Measurements from ENCODE around the gene DHX8.

DHX8 gene

GRCh38 chr17:43556292-43556691 is 72.5 kb downstream of the DHX8 start:
- Histone ChIP-seq H3K9me3 (ENCODE audit: control insufficient read depth, low read depth, low read length) (no peaks in the 10 kb centered on the region), H3K27me3 (ENCODE audit: control insufficient read depth, insufficient read depth, low read length) (no peaks in the 10 kb centered on the region), H3K4me3 (ENCODE audit: low read length) (no peak overlapping the region), H3K36me3 (ENCODE audit: control insufficient read depth, low read depth, low read length) (no peaks in the 10 kb centered on the region), H3K9ac (ENCODE audit: low read length) (no peak overlapping the region), H3K4me1 (ENCODE audit: control insufficient read depth, low read depth, low read length) (peaks cover 23% of the 10 kb centered on the region), H3K27ac (ENCODE audit: low read length) (no peak overlapping the region)

- Histone ChIP-seq H3K4me3 (ENCODE audit: low read length) (no peak overlapping the region), H3K9me3 (ENCODE audit: control insufficient read depth, low read depth, low read length) (no peaks in the 10 kb centered on the region), H3K9ac (ENCODE audit: low read length) (no peak overlapping the region), H3K27me3 (ENCODE audit: control insufficient read depth, insufficient read depth, low read length) (peaks cover 8% of the 10 kb centered on the region), H3K27ac (ENCODE audit: low read length) (no peak overlapping the region), H3K36me3 (ENCODE audit: control insufficient read depth, low read depth, low read length) (no peaks in the 10 kb centered on the region), H3K4me1 (ENCODE audit: control insufficient read depth, low read depth, low read length) (peaks cover 34% of the 10 kb centered on the region)
These were observed 75.0 kb downstream of the DHX8 start for GRCh38 chr17:43558805-43559160.

GRCh38 chr17:43559161-43559816 is 75.5 kb downstream of the DHX8 start:
- no peaks in the 10 kb centered on the region for H3K36me3 ChIP-seq (ENCODE audit: control insufficient read depth, low read depth, low read length)
- H3K9ac ChIP-seq (ENCODE audit: low read length): no peak overlapping the region
- no peak overlapping the region for H3K4me3 ChIP-seq (ENCODE audit: low read length)
- H3K27ac ChIP-seq (ENCODE audit: low read length): no peak overlapping the region
- H3K9me3 ChIP-seq (ENCODE audit: control insufficient read depth, low read depth, low read length): no peaks in the 10 kb centered on the region
- peaks cover 32% of the 10 kb centered on the region for H3K4me1 ChIP-seq (ENCODE audit: control insufficient read depth, low read depth, low read length)
- H3K27me3 ChIP-seq (ENCODE audit: control insufficient read depth, insufficient read depth, low read length): peaks cover 12% of the 10 kb centered on the region

GRCh38 chr17:43560461-43561427 is 77.0 kb downstream of the DHX8 start:
- H3K4me1 ChIP-seq (ENCODE audit: control insufficient read depth, low read depth, low read length): peaks cover 24% of the 10 kb centered on the region
- no peak overlapping the region for H3K27ac ChIP-seq (ENCODE audit: low read length)
- no peaks in the 10 kb centered on the region for H3K36me3 ChIP-seq (ENCODE audit: control insufficient read depth, low read depth, low read length)
- no peak overlapping the region for H3K9ac ChIP-seq (ENCODE audit: low read length)
- no peaks in the 10 kb centered on the region for H3K9me3 ChIP-seq (ENCODE audit: control insufficient read depth, low read depth, low read length)
- H3K27me3 ChIP-seq (ENCODE audit: control insufficient read depth, insufficient read depth, low read length): peaks cover 12% of the 10 kb centered on the region
- no peak overlapping the region for H3K4me3 ChIP-seq (ENCODE audit: low read length)

GRCh38 chr17:43562679-43563599 is 79.2 kb downstream of the DHX8 start:
- Histone ChIP-seq H3K9ac (ENCODE audit: low read length) (no peak overlapping the region), H3K27ac (ENCODE audit: low read length) (no peak overlapping the region), H3K4me1 (ENCODE audit: control insufficient read depth, low read depth, low read length) (peaks cover 24% of the 10 kb centered on the region), H3K9me3 (ENCODE audit: control insufficient read depth, low read depth, low read length) (no peaks in the 10 kb centered on the region), H3K4me3 (ENCODE audit: low read length) (peak overlapping the region; percentile 48), H3K36me3 (ENCODE audit: control insufficient read depth, low read depth, low read length) (no peaks in the 10 kb centered on the region), H3K27me3 (ENCODE audit: control insufficient read depth, insufficient read depth, low read length) (peaks cover 12% of the 10 kb centered on the region)

GRCh38 chr17:43563600-43564594 is 80.1 kb downstream of the DHX8 start:
- Histone ChIP-seq H3K9me3 (ENCODE audit: control insufficient read depth, low read depth, low read length) (no peaks in the 10 kb centered on the region), H3K9ac (ENCODE audit: low read length) (no peak overlapping the region), H3K4me3 (ENCODE audit: low read length) (peak overlapping the region; percentile 48), H3K4me1 (ENCODE audit: control insufficient read depth, low read depth, low read length) (peaks cover 23% of the 10 kb centered on the region), H3K36me3 (ENCODE audit: control insufficient read depth, low read depth, low read length) (no peaks in the 10 kb centered on the region), H3K27me3 (ENCODE audit: control insufficient read depth, insufficient read depth, low read length) (peaks cover 12% of the 10 kb centered on the region), H3K27ac (ENCODE audit: low read length) (no peak overlapping the region)

GRCh38 chr17:43568506-43569082 is 84.8 kb downstream of the DHX8 start:
- Histone ChIP-seq H3K4me3 (ENCODE audit: low read length) (no peak overlapping the region), H3K4me1 (ENCODE audit: control insufficient read depth, low read depth, low read length) (peaks cover 4% of the 10 kb centered on the region), H3K36me3 (ENCODE audit: control insufficient read depth, low read depth, low read length) (no peaks in the 10 kb centered on the region), H3K9me3 (ENCODE audit: control insufficient read depth, low read depth, low read length) (no peaks in the 10 kb centered on the region), H3K9ac (ENCODE audit: low read length) (no peak overlapping the region), H3K27ac (ENCODE audit: low read length) (no peak overlapping the region), H3K27me3 (ENCODE audit: control insufficient read depth, insufficient read depth, low read length) (peaks cover 5% of the 10 kb centered on the region)

- Histone ChIP-seq H3K9ac (ENCODE audit: low read length) (no peak overlapping the region), H3K9me3 (ENCODE audit: control insufficient read depth, low read depth, low read length) (no peaks in the 10 kb centered on the region), H3K36me3 (ENCODE audit: control insufficient read depth, low read depth, low read length) (no peaks in the 10 kb centered on the region), H3K27ac (ENCODE audit: low read length) (no peak overlapping the region), H3K27me3 (ENCODE audit: control insufficient read depth, insufficient read depth, low read length) (no peaks in the 10 kb centered on the region), H3K4me3 (ENCODE audit: low read length) (no peak overlapping the region), H3K4me1 (ENCODE audit: control insufficient read depth, low read depth, low read length) (no peaks in the 10 kb centered on the region)
These were observed 86.7 kb downstream of the DHX8 start for GRCh38 chr17:43570518-43570928.

- H3K27ac ChIP-seq (ENCODE audit: low read length): no peak overlapping the region
- H3K36me3 ChIP-seq (ENCODE audit: control insufficient read depth, low read depth, low read length): no peaks in the 10 kb centered on the region
- peaks cover 11% of the 10 kb centered on the region for H3K4me1 ChIP-seq (ENCODE audit: control insufficient read depth, low read depth, low read length)
- no peaks in the 10 kb centered on the region for H3K27me3 ChIP-seq (ENCODE audit: control insufficient read depth, insufficient read depth, low read length)
- no peak overlapping the region for H3K4me3 ChIP-seq (ENCODE audit: low read length)
- no peak overlapping the region for H3K9ac ChIP-seq (ENCODE audit: low read length)
- no peaks in the 10 kb centered on the region for H3K9me3 ChIP-seq (ENCODE audit: control insufficient read depth, low read depth, low read length)
These were observed 88.7 kb downstream of the DHX8 start for GRCh38 chr17:43572368-43572980.

Measured in iPS-18a (cell line).